Stimulated activated CD4-positive, alpha-beta T cell treated with anti-CD3 and anti-CD28 coated beads, TNF-alpha, amount 100 ng/mL, for 1 hour (primary cell): ENCODE results near the gene GIMAP5.

Experiments
- DNase-seq, 3 donors: peaks; one replicate each; pipeline ENCODE4 v3.0.0-alpha.2; 2020; ENCODE audit warnings: low read depth in 3 of 3, low spot score in 1 of 3

The GIMAP5 gene

DNA sequence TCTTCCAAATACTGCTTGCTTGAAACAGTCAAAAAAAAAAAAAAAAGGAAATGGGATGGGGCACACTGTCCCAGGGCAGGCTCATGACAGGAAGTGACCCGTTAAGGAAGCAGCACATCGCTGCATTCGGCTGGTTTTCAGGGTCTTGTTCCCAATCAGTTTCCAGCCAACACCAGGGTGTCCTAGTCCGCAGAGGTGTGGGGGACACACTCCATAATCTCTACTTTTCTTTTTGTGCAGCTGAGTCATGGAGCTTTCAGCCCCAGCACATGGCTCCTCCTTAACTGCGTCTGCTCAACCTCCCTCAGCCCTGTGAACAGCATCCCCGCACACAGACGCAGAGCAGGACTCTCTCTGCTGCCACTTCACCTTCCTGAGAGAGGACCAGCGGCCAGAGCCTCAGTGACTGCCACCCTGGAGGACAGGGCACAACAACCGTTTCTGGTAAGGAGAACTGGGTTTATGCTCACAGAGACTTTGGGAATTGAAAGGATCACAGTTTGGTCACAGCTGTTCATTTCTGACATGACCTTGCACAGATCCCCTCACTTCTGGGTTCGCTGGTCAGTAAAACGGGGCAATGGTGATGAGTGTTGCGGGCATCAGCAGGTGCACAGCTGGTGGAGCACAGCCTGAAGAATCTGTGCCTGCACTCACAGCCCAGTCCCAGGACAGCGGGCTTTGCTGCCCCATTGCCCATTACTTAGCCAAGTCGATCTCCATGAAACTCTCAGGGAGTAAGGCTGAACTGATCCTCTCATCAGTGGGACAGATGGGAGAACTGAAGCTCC, at the start of gene GIMAP5:
Gene GIMAP5 (plus strand): TSS at position 154 of the 791 bp plus-strand sequence. CDS start 3,467 bp downstream, outside the sequence.
- DNase-seq, result no peak

DNA sequence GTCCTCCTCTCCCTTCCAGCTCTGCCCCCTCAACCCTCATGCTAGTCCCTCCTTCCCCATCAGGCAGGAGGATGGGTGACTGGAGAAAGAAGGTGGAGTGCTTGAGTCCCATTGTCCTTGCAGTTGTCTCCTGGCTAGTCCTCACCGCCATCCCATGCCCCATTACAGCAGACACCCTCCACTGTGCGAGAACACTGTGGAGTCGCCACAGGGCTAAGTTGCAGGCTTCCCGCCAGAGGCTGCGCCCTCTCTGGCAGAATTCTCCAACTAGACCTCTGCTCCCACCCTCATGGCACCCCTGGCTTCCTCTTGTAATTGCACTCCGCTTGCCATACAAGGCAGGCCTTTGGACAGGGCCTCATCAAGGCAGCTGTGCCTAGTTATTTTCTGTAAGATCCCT, 48.6 kb upstream of the GIMAP5 start:
- no peak for DNase-seq

DNA sequence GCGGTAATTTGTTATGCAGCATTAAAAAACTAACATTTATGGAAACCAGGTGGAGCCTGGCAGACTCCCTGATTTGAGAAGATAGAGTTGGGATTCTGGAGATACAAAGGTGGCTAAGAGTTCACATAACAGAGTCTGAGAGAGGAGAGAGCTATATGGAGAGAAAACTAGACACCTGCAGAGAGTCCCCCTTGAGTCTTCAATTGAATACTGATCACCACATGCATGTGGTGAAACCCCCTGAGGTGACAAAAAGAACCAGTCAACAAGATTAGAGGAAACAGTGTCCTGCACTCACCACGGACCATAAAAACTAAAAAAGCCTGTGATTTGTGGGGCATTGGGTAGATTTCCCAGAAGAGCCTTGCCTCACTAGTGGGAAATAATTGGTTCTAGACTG, 41.6 kb upstream of the GIMAP5 start:
- no peak for DNase-seq

DNA sequence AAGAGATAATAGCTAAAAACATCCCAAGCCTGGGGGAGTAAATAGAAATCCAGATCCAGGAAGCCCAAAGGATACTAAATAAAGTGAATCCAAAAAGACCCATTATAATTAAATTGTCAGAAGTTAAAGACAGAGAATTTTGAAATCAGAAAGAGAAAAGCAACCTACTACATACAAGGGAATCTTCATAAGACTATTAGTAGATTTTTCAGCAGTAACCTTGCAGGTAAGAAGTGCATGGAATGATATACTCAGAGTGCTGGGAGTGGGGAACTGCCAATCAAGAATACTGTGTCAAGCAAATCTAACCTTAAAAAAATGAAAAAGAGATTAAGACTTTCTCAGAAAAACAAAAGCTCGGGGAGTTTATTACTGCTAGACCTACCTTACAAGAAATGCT, 34.0 kb upstream of the GIMAP5 start:
- no peak for DNase-seq

DNA sequence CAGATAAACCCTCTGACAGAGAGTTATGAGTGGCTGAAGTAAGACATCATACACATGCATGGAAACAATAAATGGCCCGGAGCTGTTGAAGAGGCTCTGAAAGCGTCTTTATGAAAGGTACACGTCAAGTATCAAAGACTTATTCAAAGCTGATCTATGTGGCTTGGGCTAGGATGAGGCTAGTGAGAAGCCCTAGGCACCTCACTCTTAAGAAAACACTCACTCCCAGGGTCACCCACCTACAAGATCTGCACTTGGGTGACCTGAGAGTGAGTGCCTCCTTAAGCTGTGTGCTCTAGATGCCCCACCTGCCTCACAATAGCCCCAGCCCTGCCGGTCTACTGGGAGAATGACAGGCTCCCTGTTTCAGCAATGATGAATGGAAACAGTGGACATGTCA, 21.9 kb upstream of the GIMAP5 start:
- no peak for DNase-seq

DNA sequence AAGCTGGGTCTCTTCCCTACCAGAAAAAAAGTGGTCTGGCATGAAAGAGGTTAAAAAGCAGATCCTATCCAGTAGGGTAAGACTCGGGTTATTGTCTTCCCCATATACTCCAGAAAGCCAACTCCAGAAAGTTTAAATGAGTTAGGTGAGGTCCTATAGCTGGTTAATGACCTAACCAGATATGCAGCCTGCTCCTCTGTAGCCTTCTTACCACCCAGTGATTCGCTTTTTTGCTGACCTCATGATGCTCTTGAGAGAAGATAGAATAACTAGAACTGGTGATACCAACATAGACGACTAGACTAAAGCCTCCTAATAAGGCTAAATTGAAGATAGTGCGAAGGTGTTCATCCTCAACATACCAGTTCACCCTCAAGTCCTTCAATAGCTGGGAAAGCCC, 21.5 kb upstream of the GIMAP5 start:
- no peak for DNase-seq

- DNase-seq, result peak in 2 of 3 donors; percentile 56 to 59
Observed at GRCh38 chr7:150716368-150716767, 20.9 kb upstream of the GIMAP5 start, which contains the start of gene GIMAP1. Gene GIMAP1, plus strand, starts transcription at chr7:150716613. Its CDS starts 2,435 bp downstream, at chr7:150719048.

DNA sequence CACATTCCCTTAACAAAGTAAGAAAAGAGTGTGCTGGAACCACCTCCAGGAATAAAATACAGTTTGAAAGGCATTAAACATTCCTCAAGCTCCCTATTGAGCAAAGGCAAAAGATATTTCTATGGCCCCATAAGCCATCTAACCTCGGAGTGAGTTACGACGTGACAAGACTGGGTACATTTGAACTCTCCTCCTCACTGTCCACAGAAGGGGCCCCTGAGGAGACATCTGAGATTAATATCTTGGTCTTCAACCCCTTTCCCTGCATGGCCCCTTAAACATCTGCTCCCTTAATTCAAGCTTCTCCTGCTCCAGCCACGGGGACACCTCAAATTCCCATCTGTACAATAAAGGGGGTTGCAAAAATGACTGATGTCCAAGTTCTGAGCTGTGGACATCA, 20.3 kb upstream of the GIMAP5 start:
- DNase-seq, result no peak

- DNase-seq, result no peak
Observed at GRCh38 chr7:150717814-150718420, 19.3 kb upstream of the GIMAP5 start.

- no peak for DNase-seq
Observed at GRCh38 chr7:150719436-150719835, 17.8 kb upstream of the GIMAP5 start.

GRCh38 chr7:150719960-150720891, 17.0 kb upstream of the GIMAP5 start:
- no peak for DNase-seq

- DNase-seq, result no peak
Observed at GRCh38 chr7:150721970-150722373, 15.2 kb upstream of the GIMAP5 start.

GRCh38 chr7:150722431-150722931, 14.7 kb upstream of the GIMAP5 start:
- no peak for DNase-seq

DNA sequence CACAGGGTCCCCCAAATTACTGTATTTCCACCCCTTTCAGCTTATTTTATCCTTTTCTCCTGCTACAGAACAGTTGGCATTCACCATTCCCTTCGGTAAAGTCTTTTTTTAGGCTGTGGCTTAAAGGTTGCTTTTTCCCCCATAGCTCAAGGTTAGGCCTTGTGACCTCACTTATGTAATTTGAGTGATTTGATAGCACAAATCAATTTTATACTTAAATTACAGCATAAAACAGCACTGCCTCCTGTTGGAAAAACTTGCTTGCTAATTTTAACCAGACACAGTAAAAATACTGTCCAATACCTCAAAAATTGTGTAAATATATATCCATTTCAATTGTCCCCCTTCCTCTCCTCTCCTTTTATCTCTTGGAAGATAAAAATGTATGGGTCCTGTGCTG, 13.8 kb upstream of the GIMAP5 start:
- no peak for DNase-seq

DNA sequence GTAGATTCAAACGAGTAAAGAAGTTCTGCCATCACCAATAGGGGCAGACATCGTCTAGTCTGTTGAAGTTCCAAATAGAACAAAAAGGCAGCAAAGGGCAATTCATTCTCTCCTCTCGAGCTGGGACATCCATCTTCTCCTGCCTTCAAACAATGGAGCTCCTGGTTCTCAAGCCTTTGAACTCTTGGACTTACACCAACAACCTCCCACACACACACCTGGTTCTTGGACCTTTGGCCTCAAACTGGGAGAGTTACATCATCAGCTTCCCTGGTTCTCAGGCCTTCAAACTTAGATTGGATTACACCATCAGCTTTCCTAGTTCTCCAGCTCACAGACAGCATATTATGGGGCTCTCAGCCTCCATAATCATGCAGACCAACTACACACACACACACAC, 9.8 kb upstream of the GIMAP5 start:
- DNase-seq, result no peak

- no peak for DNase-seq
Observed at GRCh38 chr7:150728011-150728410, 9.2 kb upstream of the GIMAP5 start.

- DNase-seq, result no peak
Observed at GRCh38 chr7:150728609-150729008, 8.6 kb upstream of the GIMAP5 start.

DNA sequence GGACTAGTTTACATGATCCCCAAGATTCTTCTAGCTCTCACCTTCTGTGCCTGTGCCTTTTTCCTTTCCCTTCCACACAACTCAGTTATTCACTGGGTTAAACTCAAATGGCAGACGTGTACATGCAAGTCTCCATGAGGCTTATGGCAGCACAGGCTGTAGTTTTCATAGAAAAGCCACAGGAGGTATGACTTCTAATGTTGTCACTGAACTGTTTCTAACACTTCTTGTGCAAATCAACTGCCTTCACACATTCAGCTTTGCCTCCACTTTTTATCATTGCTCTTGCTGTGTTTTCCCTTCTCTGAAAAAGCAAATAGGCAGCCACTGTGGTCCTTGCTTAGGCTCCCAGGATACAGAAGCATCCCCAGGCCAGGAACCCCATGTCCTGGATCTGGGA, 5.3 kb upstream of the GIMAP5 start:
- no peak for DNase-seq

DNA sequence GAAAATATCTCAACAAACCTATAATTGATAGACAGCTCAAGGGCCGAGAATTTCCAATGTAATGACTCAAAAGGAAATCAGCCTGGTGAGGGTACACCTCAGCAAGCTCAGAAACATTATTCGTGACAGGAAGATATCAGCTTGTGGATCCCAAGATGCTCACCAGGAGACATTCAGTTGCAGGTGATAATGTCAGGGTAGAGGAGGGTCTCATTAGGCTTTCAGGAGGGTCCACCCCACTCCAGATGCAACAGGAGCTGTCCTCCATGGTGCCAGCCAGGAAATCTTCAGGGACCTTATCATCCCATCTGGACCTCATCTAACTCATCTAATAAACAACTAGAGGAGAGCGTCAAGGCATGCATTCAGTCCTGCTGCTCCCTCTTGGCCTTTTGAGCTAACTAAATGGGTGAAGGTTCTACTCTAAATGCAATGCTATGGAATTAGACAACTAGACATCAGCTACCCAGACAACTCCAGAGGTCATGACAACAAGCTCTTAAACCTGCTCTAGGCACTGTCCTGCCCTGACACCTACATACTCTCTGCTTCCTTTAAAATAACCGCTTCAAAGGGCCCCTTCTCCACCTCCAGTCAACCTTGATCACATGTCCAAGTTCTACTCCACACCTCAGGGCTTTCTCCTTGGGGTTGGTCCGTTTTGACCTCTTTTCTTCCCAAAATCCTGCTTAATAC, 4.3 kb upstream of the GIMAP5 start:
- no peak for DNase-seq

GRCh38 chr7:150733482-150734095, 3.6 kb upstream of the GIMAP5 start:
- DNase-seq, result no peak
